ENCODE measurements around the gene TCF3.
"Not testable (repeated sequence)": the region's sequence is repeated elsewhere in the genome, so short reads cannot be mapped to it uniquely, and the experiment has no call there.

- not testable (repeated sequence) for TF ChIP-seq POLR2AphosphoS5 (IDR thresholded peaks at IDR 0.05; ENCODE audit: low read depth, low read length); POLR2A (IDR thresholded peaks at IDR 0.05; ENCODE audit: low read depth, low read length); SPI1 (IDR thresholded peaks at IDR 0.05; ENCODE audit: low read depth, low read length); TAF1 (IDR thresholded peaks at IDR 0.05; ENCODE audit: low read depth, low read length); PAX5 (IDR thresholded peaks at IDR 0.05; ENCODE audit: insufficient read depth, low read length, severe bottlenecking); POU2F2 (IDR thresholded peaks at IDR 0.05; ENCODE audit: low read depth, low read length)
Measured at GRCh38 chr19:1640893-1641448, 11.4 kb downstream of the TCF3 start.
